ENCODE measurements around the gene LAMA2. TPM values are rescaled to one million over a fixed set of nuclear protein-coding genes. Genes with fewer than 3 reads are reported as not detected.

LAMA2 gene
- total RNA-seq, 1 experiment from 2014 or later = 1.3 TPM

GRCh38 chr6:128979071-128979470, 96.1 kb downstream of the LAMA2 start:
- in situ Hi-C loops (cut with HindIII; ENCODE audit: low pct_unique_long_range_greater_than_20kb, low sequenced_read_pairs) = no loop called here
- no peak for DNase-seq (ENCODE audit: low read depth, low spot score)

DNA sequence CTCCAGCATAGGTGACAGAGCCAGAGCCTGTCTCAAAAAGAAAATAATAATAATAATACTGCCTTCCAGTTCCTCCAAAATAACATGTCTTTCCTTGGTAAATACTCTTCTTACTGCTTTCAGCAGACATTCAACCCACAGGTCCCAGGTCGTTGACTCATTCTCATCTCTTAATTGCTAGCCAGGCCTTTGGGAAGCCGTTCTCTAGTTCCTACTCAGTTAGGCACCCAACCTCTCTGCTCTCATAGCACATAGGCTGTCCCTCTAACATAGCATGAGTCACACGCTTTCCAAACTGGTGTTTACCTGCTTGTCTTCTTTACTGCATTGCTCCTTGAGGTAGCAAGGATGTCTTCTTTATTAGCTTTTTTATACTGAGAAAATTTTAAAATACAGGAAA, 98.8 kb downstream of the LAMA2 start:
- in situ Hi-C loops (cut with HindIII; ENCODE audit: low pct_unique_long_range_greater_than_20kb, low sequenced_read_pairs) = no loop called here
- no peak for DNase-seq (ENCODE audit: low read depth, low spot score)

- in situ Hi-C loops (cut with HindIII; ENCODE audit: low pct_unique_long_range_greater_than_20kb, low sequenced_read_pairs) = no loop called here
- no peak for DNase-seq (ENCODE audit: low read depth, low spot score)
These were observed 107.4 kb downstream of the LAMA2 start for GRCh38 chr6:128990360-128990759.

GRCh38 chr6:128990915-128991314, 108.0 kb downstream of the LAMA2 start:
- in situ Hi-C loops (cut with HindIII; ENCODE audit: low pct_unique_long_range_greater_than_20kb, low sequenced_read_pairs) = no loop called here
- DNase-seq (ENCODE audit: low read depth, low spot score) = no peak

DNA sequence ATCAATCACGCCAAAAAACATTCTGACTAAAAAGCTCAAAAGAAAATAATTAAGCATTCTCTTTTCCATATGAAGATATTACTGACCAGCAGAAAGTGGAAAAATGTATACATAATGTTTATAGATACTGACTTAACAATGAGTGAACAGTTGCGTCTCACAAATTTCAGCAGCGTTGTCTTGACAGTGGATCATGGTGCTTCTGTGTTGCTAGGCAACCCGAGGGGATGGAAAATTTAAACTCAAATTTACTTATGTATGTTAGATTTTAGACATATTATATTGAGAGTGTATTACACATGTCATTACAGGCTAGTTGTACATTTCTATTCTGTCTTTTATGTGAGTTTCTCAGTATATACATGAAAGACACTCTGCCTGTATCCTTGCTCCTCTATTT, 110.2 kb downstream of the LAMA2 start:
- in situ Hi-C loops (cut with HindIII; ENCODE audit: low pct_unique_long_range_greater_than_20kb, low sequenced_read_pairs) = no loop called here
- DNase-seq (ENCODE audit: low read depth, low spot score) = no peak

GRCh38 chr6:128997880-128998279, 114.9 kb downstream of the LAMA2 start:
- in situ Hi-C loops (cut with HindIII; ENCODE audit: low pct_unique_long_range_greater_than_20kb, low sequenced_read_pairs) = no loop called here
- DNase-seq (ENCODE audit: low read depth, low spot score) = no peak

DNA sequence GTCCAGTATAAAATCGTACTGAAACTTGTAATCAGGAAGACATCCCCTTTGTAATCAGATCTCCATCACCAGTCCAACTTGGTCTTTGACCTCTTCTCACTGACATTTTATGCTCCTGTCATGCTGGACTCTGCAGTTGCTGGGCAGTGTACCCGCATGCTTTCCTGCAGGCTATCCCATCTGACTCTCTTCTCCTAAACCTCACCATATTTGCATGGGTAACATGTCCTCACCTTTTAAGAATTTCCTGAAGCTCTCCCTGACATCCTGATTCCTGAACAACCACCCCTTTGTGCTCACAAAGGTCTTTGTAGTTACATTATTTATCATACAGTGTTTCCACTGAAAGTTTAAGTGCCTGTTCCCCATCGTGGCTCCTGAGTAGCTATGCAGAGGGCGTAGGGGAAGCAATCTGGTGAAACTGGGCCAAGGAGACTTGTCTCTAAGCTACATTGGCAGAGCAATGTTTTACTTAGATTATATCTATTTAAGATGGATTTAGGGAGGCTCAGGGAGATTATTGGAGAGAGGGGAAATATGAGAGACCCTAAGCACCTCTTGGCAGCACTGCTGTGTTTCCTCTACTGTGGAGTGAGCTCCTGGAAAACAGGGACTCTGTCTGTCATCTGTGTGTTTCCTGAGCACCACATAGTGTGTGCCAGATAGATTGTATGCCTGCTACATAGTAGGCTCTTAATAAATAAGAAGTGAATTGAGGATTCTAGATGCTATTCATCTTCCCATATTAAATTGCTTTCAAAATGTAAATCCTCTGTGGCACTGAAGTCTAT, 124.0 kb downstream of the LAMA2 start:
- in situ Hi-C loops (cut with HindIII; ENCODE audit: low pct_unique_long_range_greater_than_20kb, low sequenced_read_pairs) = no loop called here
- no peak for DNase-seq (ENCODE audit: low read depth, low spot score)

DNA sequence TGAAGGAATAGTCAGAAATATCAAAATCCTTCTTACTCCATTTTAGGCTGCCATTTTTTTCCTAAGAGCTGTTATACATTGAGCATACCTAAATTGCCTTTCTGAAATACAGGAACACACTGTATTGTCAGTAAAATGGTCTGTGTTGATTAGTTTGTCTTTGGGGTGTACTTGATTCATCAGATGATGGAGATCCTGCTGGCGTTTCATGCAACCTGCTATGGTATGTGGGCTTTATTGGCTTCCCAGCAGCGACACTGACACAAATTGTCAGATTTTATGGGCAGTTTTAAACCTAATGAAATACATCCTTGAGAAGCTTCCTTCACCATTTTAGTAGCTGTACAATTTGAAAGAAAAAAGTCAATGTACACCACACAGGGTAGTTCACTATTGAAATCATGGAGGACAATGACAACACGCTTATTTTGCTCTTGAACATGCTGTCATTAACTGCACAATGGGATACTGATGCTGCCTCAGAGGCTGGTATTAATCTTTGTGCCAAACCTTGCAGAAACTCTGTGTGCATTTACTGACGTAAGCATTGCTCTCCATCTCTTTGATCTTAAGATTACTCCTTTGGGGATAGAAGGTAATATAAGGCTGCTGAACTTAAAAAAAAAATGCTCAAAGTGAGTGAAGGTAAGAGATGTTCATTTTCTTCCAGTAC, 124.9 kb downstream of the LAMA2 start:
- in situ Hi-C loops (cut with HindIII; ENCODE audit: low pct_unique_long_range_greater_than_20kb, low sequenced_read_pairs) = no loop called here
- DNase-seq (ENCODE audit: low read depth, low spot score) = no peak

DNA sequence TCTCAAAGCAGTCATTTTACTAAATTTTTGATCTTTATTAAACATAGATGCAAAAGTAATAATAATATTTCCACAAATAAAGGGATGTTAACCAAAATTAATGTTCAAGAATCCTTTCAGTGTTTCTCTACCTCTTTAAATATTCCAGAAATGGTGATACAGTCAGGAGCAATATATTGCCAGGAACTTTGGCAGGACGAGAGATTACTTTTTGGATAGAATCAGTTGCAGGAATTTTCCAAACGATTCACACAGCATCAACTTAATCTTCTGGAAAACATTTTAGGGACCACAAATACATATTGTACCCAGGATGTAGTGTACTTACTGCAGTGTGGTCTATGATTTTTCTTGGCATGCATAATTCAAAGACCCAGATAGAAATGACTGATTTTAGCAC, 125.7 kb downstream of the LAMA2 start:
- in situ Hi-C loops (cut with HindIII; ENCODE audit: low pct_unique_long_range_greater_than_20kb, low sequenced_read_pairs) = no loop called here
- DNase-seq (ENCODE audit: low read depth, low spot score) = no peak

GRCh38 chr6:129009851-129010250, 126.9 kb downstream of the LAMA2 start:
- in situ Hi-C loops (cut with HindIII; ENCODE audit: low pct_unique_long_range_greater_than_20kb, low sequenced_read_pairs) = no loop called here
- no peak for DNase-seq (ENCODE audit: low read depth, low spot score)

DNA sequence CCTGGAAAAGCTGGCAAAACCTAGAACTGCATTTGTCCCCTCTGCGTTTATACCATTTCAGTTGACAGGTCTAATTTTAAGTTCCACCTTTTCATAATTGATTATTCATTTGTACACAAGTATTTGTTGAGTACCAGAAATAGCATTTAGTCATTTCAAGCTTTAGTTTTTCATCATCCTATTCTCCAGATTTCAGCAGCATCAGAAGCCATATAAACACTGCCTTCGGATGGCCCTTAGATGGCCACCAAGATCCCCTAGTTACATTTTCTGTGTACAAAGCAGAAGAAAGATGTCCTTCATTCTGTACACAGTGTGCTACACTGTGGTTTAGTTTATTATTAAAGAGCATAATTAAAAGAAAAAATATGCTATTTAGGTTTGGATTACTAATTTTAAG, 131.4 kb downstream of the LAMA2 start:
- in situ Hi-C loops (cut with HindIII; ENCODE audit: low pct_unique_long_range_greater_than_20kb, low sequenced_read_pairs) = no loop called here

GRCh38 chr6:129015721-129016120, 132.8 kb downstream of the LAMA2 start:
- in situ Hi-C loops (cut with HindIII; ENCODE audit: low pct_unique_long_range_greater_than_20kb, low sequenced_read_pairs) = no loop called here
- no peak for DNase-seq (ENCODE audit: low read depth, low spot score)

More for the DNA sequence above, 131.4 kb downstream of the LAMA2 start:
- DNase-seq (ENCODE audit: low read depth, low spot score) = no peak

- in situ Hi-C loops (cut with HindIII; ENCODE audit: low pct_unique_long_range_greater_than_20kb, low sequenced_read_pairs) = no loop called here
These were observed 133.9 kb downstream of the LAMA2 start for GRCh38 chr6:129016844-129017243.

GRCh38 chr6:129022011-129022553, 139.1 kb downstream of the LAMA2 start:
- DNase-seq (ENCODE audit: low read depth, low spot score) = no peak
- in situ Hi-C loops (cut with HindIII; ENCODE audit: low pct_unique_long_range_greater_than_20kb, low sequenced_read_pairs) = no loop called here

More at GRCh38 chr6:129016844-129017243, 133.9 kb downstream of the LAMA2 start:
- no peak for DNase-seq (ENCODE audit: low read depth, low spot score)

DNA sequence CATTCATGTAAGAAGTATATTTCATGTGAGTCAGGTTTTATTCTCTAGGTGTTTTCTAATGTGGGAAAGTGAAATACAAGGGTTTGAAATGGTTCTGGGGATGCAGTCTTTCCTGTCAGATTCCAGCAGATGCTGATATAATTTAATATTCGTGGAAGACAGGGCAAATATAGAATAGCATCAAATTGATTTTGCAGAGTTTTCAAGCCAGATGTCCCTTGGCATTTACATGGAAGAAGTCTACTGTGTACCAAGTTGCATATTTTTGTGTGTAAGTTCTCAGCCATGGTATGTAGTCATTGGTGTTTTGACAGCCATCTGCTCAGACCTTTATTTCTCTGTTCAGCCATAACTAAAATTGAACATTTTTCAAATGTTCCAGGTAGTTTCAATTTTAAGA, 143.7 kb downstream of the LAMA2 start:
- in situ Hi-C loops (cut with HindIII; ENCODE audit: low pct_unique_long_range_greater_than_20kb, low sequenced_read_pairs) = no loop called here
- DNase-seq (ENCODE audit: low read depth, low spot score) = no peak

DNA sequence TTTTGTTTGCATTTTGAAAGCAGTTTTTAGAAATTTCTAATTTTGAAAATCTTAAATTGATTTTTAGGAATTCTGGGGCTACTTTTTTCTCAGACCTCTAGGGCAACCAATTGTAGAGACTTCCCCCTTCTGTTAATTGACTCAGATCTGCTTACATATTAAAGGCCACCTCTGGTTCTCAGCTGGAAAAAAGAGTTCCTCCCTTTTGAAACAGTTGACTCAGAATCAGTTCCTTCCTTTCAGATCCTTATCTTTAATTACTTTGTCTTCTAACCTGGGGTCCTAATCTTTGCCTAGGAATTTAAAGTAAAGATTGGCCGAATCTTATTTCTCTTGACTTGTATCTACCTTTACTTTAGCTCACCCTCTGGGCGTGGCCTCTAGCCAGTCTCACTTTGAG, 146.8 kb downstream of the LAMA2 start:
- DNase-seq (ENCODE audit: low read depth, low spot score) = no peak
- in situ Hi-C loops (cut with HindIII; ENCODE audit: low pct_unique_long_range_greater_than_20kb, low sequenced_read_pairs) = no loop called here

GRCh38 chr6:129030215-129030614, 147.3 kb downstream of the LAMA2 start:
- in situ Hi-C loops (cut with HindIII; ENCODE audit: low pct_unique_long_range_greater_than_20kb, low sequenced_read_pairs) = no loop called here
- no peak for DNase-seq (ENCODE audit: low read depth, low spot score)

GRCh38 chr6:129031051-129031599, 148.2 kb downstream of the LAMA2 start:
- no peak for DNase-seq (ENCODE audit: low read depth, low spot score)
- in situ Hi-C loops (cut with HindIII; ENCODE audit: low pct_unique_long_range_greater_than_20kb, low sequenced_read_pairs) = no loop called here

- DNase-seq (ENCODE audit: low read depth, low spot score) = no peak
- in situ Hi-C loops (cut with HindIII; ENCODE audit: low pct_unique_long_range_greater_than_20kb, low sequenced_read_pairs) = no loop called here
These were observed 149.7 kb downstream of the LAMA2 start for GRCh38 chr6:129032602-129033001.
